Spinal cord (tissue), 10 donors: ENCODE data around the gene PATJ. TPM values are rescaled to one million over a fixed set of nuclear protein-coding genes. Genes with fewer than 3 reads are reported as not detected.
"Not testable (repeated sequence)": the region's sequence is repeated elsewhere in the genome, so short reads cannot be mapped to it uniquely, and the experiment has no call there.

Experiments used
- DNase-seq, 6 donors: peaks; one replicate each; pipeline versions ENCODE4 v3.0.0 to v3.0.0-alpha.2; 2013 to 2015; ENCODE audit warnings: low spot score in 6 of 6, low read depth in 4 of 6
- H3K27ac ChIP-seq: one replicate; pipeline ENCODE4 v1.5.1; 2013; ENCODE audit warnings: low read depth, low read length, control low read depth
- H3K27me3 ChIP-seq: one replicate; pipeline ENCODE4 v1.6.1; 2013; ENCODE audit warnings: low read length; ENCODE audit not compliant: control insufficient read depth, insufficient read depth
- H3K36me3 ChIP-seq: one replicate; pipeline ENCODE4 v1.6.1; 2013; ENCODE audit warnings: low read length; ENCODE audit not compliant: control insufficient read depth, insufficient read depth
- H3K4me1 ChIP-seq: one replicate; pipeline ENCODE4 v1.6.1; 2013; ENCODE audit warnings: low read length; ENCODE audit not compliant: control insufficient read depth, insufficient read depth
- H3K4me3 ChIP-seq: one replicate; pipeline ENCODE4 v1.5.1; 2013; ENCODE audit warnings: low read depth, low read length, control low read depth
- H3K9me3 ChIP-seq: one replicate; pipeline ENCODE4 v1.6.1; 2013; ENCODE audit warnings: low read length; ENCODE audit not compliant: control insufficient read depth, insufficient read depth
- WGBS: methylation state at CpG from one replicate; pipeline ENCODE4 v1.1.5; 2013; ENCODE audit warnings: missing lambda C conversion rate; ENCODE audit not compliant: insufficient coverage; 5-methylcytosine and 5-hydroxymethylcytosine counted together
- polyA plus RNA-seq, 2 donors: library from polyadenylated mRNA; unstranded; fragments of 120-200 nt; gene quantifications; one replicate each; pipeline ENCODE4 v1.2.1, GENCODE V29; 2013; ENCODE audit not compliant: insufficient read length in 2 of 2
- total RNA-seq, 2 donors: library from RNA; depleted of rRNA in 1 of 2; stranded (reverse); fragments of 120-200 nt in 1 of 2; fragments of >200 nt in 1 of 2; gene quantifications; one replicate each; pipeline versions ENCODE4 v1.2.3 to v1.2.4, GENCODE V29; 2013 to 2014
- donor health status: healthy.

PATJ gene
- total and polyA plus RNA-seq, 4 donors: 18.8 to 58.2 (median 37.8) TPM

- H3K9me3 ChIP-seq: no peaks in the 10 kb centered on the region
- H3K27ac ChIP-seq: no peak overlapping the region
- no peak for DNase-seq
- WGBS: no CpG with 5 or more reads among the region's 3 CpGs
- H3K4me3 ChIP-seq: no peak overlapping the region
- no peaks in the 10 kb centered on the region for H3K36me3 ChIP-seq
- H3K27me3 ChIP-seq: no peaks in the 10 kb centered on the region
- H3K4me1 ChIP-seq: no peaks in the 10 kb centered on the region
Observed at GRCh38 chr1:62138029-62138428, 395.7 kb downstream of the PATJ start.

- WGBS: 100% methylated on average over 1 of the region's 1 CpG
- no peaks in the 10 kb centered on the region for H3K9me3 ChIP-seq
- no peaks in the 10 kb centered on the region for H3K4me1 ChIP-seq
- DNase-seq: no peak
- no peaks in the 10 kb centered on the region for H3K36me3 ChIP-seq
- H3K4me3 ChIP-seq: no peak overlapping the region
- H3K27me3 ChIP-seq: no peaks in the 10 kb centered on the region
- H3K27ac ChIP-seq: no peak overlapping the region
Observed at GRCh38 chr1:62139410-62139809, 397.1 kb downstream of the PATJ start.

GRCh38 chr1:62140666-62141065 lies 398.4 kb downstream of the PATJ start:
- 100% methylated on average over 1 of the region's 4 CpGs for WGBS
- no peaks in the 10 kb centered on the region for H3K4me1 ChIP-seq

GRCh38 chr1:62142496-62142895 lies 400.2 kb downstream of the PATJ start:
- no peak overlapping the region for H3K4me3 ChIP-seq
- no peaks in the 10 kb centered on the region for H3K9me3 ChIP-seq
- no peaks in the 10 kb centered on the region for H3K27me3 ChIP-seq
- no peak overlapping the region for H3K27ac ChIP-seq
- no peak for DNase-seq
- 20% methylated on average over 4 of the region's 5 CpGs for WGBS
- no peaks in the 10 kb centered on the region for H3K36me3 ChIP-seq
- H3K4me1 ChIP-seq: no peaks in the 10 kb centered on the region

More at GRCh38 chr1:62140666-62141065, 398.4 kb downstream of the PATJ start:
- H3K27ac ChIP-seq: no peak overlapping the region
- DNase-seq: no peak
- no peaks in the 10 kb centered on the region for H3K9me3 ChIP-seq
- no peaks in the 10 kb centered on the region for H3K36me3 ChIP-seq
- H3K27me3 ChIP-seq: no peaks in the 10 kb centered on the region
- H3K4me3 ChIP-seq: no peak overlapping the region

GRCh38 chr1:62144238-62144831 lies 402.1 kb downstream of the PATJ start:
- Histone ChIP-seq H3K4me1 (no peaks in the 10 kb centered on the region), H3K36me3 (peaks cover 2% of the 10 kb centered on the region), H3K27ac (no peak overlapping the region), H3K4me3 (no peak overlapping the region), H3K27me3 (no peaks in the 10 kb centered on the region), H3K9me3 (no peaks in the 10 kb centered on the region)
- 0% methylated on average over 1 of the region's 1 CpG for WGBS
- DNase-seq: peak; percentile 41 to 91 (median 64)

- no peaks in the 10 kb centered on the region for H3K36me3 ChIP-seq
- no peaks in the 10 kb centered on the region for H3K9me3 ChIP-seq
- H3K4me1 ChIP-seq: no peaks in the 10 kb centered on the region
- H3K27me3 ChIP-seq: no peaks in the 10 kb centered on the region
- 82% methylated on average over 4 of the region's 6 CpGs for WGBS
- no peak overlapping the region for H3K4me3 ChIP-seq
- no peak for DNase-seq
- H3K27ac ChIP-seq: no peak overlapping the region
Observed at GRCh38 chr1:62159940-62160348, 417.7 kb downstream of the PATJ start.

- Histone ChIP-seq H3K36me3 (no peaks in the 10 kb centered on the region), H3K4me3 (no peak overlapping the region), H3K27me3 (no peaks in the 10 kb centered on the region), H3K4me1 (no peaks in the 10 kb centered on the region), H3K9me3 (no peaks in the 10 kb centered on the region), H3K27ac (no peak overlapping the region)
- DNase-seq: peak in 2 of 6 donors; percentile 28 to 91
- 75% methylated on average over 1 of the region's 1 CpG for WGBS
Observed at GRCh38 chr1:62161711-62162110, 419.4 kb downstream of the PATJ start.

- WGBS: 95% methylated on average over 9 of the region's 10 CpGs
- H3K27me3 ChIP-seq, H3K27ac ChIP-seq, H3K36me3 ChIP-seq, DNase-seq, H3K9me3 ChIP-seq, H3K4me1 ChIP-seq, H3K4me3 ChIP-seq: not testable (repeated sequence)
Observed at GRCh38 chr1:62170380-62170779, 428.1 kb downstream of the PATJ start.

- H3K4me1 ChIP-seq: no peaks in the 10 kb centered on the region
- no peaks in the 10 kb centered on the region for H3K27me3 ChIP-seq
- no peaks in the 10 kb centered on the region for H3K36me3 ChIP-seq
- H3K9me3 ChIP-seq: no peaks in the 10 kb centered on the region
- no peak overlapping the region for H3K27ac ChIP-seq
- 64% methylated on average over 7 of the region's 9 CpGs for WGBS
- H3K4me3 ChIP-seq: no peak overlapping the region
- DNase-seq: peak; percentile 36 to 92 (median 60)
Observed at GRCh38 chr1:62175568-62176179, 433.4 kb downstream of the PATJ start.
